Superior temporal gyrus (tissue), 1 donor: Measurements from ENCODE around the gene FAM117B.

Source experiments
- DNase-seq: peaks from one replicate; pipeline ENCODE4 v3.0.0-alpha.2; 2016; ENCODE audit errors: extremely low spot score

Gene FAM117B

DNA sequence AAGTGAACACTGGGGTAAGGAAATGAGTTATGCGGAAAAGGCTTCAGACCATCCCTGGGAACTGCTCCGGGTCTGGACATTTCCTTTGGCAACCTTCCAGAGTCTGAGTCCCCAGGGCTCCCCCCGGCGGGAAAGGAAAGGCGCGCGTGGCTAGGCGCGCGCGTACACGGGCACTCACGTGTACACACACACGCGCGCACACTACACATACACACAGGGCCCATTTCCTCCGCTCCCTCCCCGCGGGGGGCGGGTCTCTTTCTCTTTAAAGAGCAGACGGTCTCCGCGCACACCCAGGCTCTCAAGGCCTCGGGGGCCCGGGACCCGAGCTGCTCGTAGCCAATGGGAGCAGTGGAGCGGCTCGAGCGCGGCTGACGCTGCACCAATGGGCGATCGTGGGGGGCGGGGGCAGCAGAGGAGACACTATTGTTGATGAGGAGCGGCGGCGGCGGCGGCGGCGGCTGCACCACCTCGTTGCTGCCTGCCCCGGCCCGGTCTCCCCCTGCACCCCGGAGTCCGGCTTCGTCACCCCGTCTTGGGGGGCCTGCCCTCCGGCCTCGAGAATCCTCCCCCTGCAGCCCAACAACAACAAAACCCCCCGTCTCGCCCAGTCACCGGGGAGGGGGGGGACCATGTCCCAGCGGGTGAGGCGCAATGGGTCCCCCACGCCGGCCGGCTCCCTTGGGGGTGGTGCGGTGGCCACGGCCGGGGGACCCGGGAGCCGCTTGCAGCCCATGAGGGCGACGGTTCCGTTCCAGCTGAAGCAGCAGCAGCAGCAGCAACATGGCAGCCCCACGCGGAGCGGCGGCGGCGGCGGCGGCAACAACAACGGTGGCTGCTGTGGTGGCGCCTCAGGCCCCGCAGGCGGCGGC lies at the start of gene FAM117B:
TSS of gene FAM117B (plus strand) at position 414 of the 872 bp plus-strand sequence. CDS start at position 633, 219 bp downstream.
- DNase-seq: peak; percentile 94

DNA sequence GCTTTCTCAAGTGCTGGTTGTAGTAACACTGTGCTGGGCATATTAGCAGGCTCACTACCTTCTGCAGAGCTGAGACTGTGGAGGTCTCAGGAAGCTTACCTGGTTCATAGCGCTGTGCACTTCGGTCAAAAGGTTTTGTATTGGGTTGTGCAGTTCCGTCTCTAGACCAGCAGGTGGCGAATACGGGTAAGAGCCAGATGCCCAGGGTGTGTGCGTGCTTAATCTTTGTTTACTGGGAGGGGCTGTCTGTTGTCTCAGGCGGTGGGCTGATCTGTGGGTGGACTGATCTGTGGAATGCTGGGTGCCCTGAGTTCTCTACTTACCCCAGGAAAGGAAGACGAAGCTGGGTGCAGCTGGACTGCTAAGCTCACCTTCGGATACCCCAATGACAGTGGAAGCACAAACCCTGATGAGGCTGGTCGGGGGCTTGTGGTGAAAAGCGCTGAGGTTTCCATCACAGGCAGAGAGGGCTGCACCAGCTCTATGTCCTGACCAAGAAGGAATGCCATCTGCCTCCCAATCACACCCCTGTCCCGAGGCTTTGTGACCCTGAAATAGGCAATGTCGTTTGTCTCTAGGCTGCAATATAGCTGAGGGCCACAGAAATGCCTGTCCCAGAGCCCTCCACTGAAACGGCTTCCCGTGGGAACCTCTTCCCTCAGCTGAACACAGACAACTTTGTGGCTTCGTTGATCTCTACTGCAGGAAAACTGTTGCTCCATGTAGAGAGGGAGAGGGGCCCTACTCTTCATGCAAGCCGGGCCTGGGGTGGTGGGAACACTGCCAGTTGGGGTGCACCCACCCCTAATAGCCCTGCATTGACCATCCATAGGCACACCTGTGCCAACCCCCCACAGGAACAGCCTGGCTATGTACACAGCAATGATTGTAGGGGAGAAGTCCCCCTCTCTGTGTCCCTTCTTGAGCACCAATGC lies 45.9 kb upstream of the FAM117B start:
- DNase-seq: peak; percentile 85

GRCh38 chr2:202589582-202589949 lies 45.2 kb upstream of the FAM117B start:
- DNase-seq: no peak

DNA sequence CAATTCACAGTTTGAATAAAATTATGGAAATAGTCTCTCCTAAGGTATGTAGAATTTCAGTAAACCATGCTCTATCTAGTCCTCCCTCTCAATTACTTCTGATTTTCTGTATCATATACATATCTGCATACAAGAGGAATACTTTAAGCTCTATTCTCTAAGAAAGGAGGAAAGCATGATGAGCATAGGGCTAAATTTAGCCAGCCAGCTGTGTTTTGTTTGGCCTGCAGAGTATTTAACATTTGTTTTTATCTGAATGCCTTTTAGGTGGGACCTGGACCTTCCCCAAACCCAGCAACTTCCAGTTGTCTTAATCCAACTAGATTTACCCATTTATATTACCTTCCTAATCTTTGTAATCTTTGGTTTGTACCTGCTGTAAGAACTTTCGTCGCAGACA lies 42.2 kb upstream of the FAM117B start:
- no peak for DNase-seq

- DNase-seq: no peak
Observed at GRCh38 chr2:202599105-202599504, 35.7 kb upstream of the FAM117B start.

DNA sequence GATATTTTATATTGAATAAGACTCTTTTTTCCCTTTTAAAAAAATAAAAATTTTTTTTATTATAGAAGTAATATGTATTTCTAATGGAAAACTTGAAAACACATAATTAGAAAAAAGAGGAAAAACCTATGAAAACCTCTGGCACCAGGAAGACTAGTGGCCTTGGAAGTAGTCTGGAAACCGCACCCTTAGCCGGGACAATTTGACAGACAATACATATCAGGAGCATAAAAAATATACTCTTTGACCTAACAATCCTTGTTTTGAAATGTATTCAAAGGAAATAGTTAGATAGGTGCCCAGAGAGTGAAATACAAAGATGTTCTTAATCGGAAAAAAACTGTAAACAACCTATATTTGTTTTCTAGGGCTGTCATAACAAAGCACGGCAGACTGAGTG lies 34.9 kb upstream of the FAM117B start:
- no peak for DNase-seq

DNA sequence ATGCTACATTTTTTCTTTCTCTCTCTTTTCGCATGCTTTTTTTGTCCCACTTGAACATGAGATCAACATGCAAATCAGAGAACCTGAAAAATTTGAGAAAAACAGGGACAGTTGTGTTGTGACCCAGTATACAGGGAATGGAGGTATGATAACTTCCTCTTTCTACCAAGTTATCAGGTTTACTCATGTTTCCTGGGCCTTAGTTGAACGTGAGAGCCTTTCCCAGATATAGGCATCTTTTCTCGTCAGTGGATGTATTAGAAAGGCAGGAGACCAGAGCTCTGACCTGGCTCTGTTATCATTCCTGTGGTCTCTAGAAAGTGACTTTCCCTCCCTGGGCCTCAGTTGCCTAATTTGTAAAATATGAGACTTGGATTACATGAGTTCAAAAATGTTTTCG lies 30.1 kb upstream of the FAM117B start:
- DNase-seq: no peak

DNA sequence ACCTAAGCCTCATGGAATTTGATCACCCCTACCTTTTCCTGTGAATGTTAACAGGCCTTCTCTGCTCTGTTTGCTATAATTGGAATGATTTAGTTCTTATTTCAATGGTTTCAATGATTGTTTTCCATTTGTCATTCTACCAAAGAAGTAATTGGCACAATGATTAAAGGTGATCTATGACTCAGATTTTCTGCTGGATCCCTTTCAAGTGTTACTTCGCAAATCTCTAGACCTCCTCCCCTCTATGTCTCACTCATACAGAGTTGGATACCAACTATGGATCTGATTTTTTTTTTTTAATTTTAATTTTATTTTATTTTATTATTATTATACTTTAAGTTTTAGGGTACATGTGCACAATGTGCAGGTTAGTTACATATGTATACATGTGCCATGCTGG lies 29.6 kb upstream of the FAM117B start:
- DNase-seq: no peak

GRCh38 chr2:202608142-202608852 lies 26.5 kb upstream of the FAM117B start:
- DNase-seq: no peak

- DNase-seq: no peak
Observed at GRCh38 chr2:202609381-202610145, 25.2 kb upstream of the FAM117B start.

- DNase-seq: no peak
Observed at GRCh38 chr2:202610380-202610779, 24.4 kb upstream of the FAM117B start.

DNA sequence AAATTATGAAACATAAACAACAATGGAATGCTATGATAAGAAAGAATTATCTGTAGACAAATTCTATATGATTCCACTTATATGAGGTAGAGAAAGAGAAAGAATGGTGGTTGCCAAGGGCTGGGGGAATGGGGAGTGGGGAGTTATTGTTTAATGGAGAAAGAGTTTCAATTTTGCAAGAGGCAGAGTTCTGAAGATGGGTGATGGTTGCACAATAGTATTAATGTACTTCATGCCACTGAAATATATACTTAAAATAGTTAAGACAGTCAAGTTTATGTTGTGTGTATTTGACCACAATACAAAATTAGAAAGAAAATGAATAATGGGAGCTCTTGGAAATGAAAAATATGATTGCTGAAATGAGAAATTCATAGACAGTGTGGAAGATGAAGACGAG lies 22.6 kb upstream of the FAM117B start:
- no peak for DNase-seq

DNA sequence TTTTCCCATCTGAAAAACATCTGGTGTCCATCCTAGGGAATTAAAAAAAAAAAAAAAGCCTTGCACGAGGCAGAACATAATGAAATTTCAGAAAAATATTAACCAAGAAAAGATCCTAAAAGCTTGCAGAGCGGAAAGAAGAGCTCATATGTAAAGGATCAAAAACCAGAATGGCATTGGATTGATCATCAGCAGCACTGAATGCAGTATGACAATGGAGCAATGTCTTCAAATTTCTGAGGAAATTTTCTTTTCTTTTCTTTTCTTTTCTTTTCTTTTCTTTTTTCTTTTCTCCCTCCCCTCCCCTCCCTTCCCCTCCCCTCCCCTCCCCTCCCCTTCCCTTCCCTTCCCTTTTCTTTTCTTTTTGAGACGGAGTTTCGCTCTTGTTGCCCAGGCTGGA lies 21.3 kb upstream of the FAM117B start:
- DNase-seq: no peak

DNA sequence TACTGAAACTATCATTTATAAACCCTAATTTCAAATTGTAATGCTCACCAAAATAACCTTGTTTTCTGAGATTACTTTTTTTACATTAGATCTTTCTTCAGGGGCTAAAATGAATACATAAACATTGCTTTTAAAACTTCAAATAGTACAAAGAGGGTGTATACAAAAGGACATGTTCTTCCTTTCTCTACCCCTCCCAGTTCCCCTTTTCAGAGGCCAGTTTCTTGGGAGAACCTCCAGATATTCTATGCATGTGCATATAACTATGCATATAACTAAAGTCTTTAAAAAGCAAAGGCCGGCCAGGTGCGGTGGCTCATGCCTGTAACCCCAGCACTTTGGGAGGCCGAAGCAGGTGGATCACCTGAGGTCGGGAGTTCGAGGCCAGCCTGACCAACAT lies 10.6 kb upstream of the FAM117B start:
- DNase-seq: no peak

DNA sequence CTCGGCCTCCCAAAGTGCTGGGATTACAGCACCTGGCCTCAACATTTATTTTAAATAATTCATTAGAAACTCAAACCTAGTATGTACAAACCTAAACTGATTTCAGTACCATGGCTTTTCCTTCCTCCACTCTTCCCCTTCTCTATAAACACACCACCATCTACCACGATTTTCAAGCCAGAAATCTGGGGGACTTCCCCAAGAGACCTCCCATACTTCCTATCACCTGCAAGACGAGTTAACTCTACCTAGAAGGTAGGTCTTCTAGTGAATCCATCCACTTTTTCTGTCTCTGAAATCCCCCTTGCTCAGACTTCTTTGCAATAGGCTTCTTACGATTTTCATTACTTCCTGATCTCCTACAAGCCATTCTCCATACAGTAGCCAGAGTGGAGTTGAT lies 7.7 kb upstream of the FAM117B start:
- no peak for DNase-seq

DNA sequence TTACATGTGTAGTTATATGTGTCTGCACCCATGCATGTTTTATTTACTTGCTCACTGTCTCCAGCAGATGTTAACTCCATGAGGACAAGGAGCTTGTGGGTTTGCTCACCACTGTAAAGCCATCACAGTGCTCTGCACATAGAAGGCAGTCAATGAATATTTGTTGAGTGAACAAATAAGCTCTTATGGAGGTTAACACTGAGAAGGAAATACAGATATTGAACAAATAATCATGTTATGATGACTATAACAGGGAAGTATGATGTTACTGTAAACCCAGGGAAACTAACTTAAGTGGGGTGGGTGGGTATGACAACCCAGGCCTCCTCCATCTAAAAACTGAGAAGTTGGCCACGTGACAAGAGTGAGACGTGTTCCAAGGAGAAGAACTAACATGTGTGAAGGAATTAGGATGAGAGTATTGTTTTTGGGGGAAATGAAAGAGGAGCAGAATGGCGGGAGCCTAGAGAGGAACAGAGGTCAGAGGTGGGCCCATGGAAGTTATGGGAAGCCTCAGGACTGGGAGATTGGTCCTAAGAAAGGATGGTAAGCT lies 6.0 kb upstream of the FAM117B start:
- DNase-seq: no peak

GRCh38 chr2:202632682-202633290 lies 2.0 kb upstream of the FAM117B start:
- no peak for DNase-seq

- no peak for DNase-seq
Observed at GRCh38 chr2:202633470-202633869, 1.3 kb upstream of the FAM117B start.

DNA sequence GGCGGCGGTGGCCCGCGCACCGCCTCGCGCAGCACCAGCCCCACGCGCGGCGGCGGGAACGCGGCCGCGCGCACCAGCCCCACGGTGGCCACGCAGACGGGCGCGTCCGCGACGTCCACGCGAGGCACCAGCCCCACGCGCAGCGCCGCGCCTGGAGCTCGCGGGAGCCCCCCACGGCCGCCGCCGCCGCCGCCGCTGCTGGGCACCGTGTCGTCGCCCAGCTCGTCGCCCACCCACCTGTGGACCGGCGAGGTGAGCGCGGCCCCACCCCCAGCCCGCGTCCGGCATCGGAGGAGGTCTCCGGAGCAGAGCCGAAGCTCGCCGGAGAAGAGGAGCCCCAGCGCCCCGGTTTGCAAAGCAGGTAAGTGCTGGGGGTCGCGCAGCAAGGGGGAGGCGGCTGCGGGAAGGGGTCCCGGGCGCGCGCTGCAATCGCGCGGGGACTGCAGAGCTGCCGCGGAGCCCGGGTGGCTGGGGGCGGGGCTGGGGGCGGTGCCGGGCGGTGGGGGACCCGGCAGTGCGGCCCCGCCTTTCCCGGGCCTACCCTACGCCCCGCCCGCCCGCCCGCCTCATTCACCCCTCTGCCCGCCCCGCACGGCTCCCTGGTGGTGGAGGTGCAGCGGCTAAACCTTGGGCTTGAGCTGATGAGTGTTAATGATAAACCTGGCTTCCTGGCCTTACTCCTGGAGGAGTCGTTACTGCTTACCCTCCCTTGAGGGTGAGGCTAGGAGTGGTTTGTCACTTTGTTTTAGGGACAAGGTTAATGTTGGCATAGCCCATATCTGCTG lies 851 bp downstream of the FAM117B start:
- peak; percentile 77 for DNase-seq

- no peak for DNase-seq
Observed at GRCh38 chr2:202636213-202636513, 1.4 kb downstream of the FAM117B start.
